WTC11 (cell line): ENCODE measurements around the gene MEPCE.

Experiments used
- ATF2 ChIP-seq: sonication (generic); formaldehyde crosslinking; IDR thresholded peaks from 2 replicates; pipeline ENCODE4 v1.8.1; 2022; ENCODE audit warnings: low read depth, missing genetic modification reagents, borderline replicate concordance
- CREB1 ChIP-seq: sonication (generic); formaldehyde crosslinking; IDR thresholded peaks from 2 replicates; pipeline ENCODE4 v1.8.0; 2023; ENCODE audit warnings: mild to moderate bottlenecking, missing genetic modification reagents
- CTCF ChIP-seq: fragments of 200-600 bp; IDR thresholded peaks from 2 replicates; pipeline ENCODE4 v1.8.0; 2022; ENCODE audit warnings: antibody characterized with exemption
- ETV6 ChIP-seq: sonication (generic); formaldehyde crosslinking; IDR thresholded peaks from 2 replicates; pipeline ENCODE4 v1.8.1; 2022; ENCODE audit warnings: mild to moderate bottlenecking, missing genetic modification reagents
- JUN ChIP-seq: sonication (generic); formaldehyde crosslinking; IDR thresholded peaks from 2 replicates; pipeline ENCODE4 v1.8.0; 2023; ENCODE audit warnings: mild to moderate bottlenecking, missing genetic modification reagents
- MLX ChIP-seq: sonication (generic); formaldehyde crosslinking; IDR thresholded peaks from 2 replicates; pipeline ENCODE4 v1.8.1; 2023; ENCODE audit warnings: mild to moderate bottlenecking, missing genetic modification reagents, moderate library complexity
- MXD4 ChIP-seq: fragments of 250-450 bp; sonication (Bioruptor Pico); IDR thresholded peaks from 2 replicates; pipeline ENCODE4 v1.8.0; 2021; ENCODE audit warnings: mild to moderate bottlenecking, moderate library complexity, borderline replicate concordance
- TP53 ChIP-seq: sonication (generic); formaldehyde crosslinking; IDR thresholded peaks from 2 replicates; pipeline ENCODE4 v1.8.1; 2023; ENCODE audit warnings: mild to moderate bottlenecking, missing genetic modification reagents
- ZNF232 ChIP-seq: sonication (generic); formaldehyde crosslinking; IDR thresholded peaks from 2 replicates; pipeline ENCODE4 v1.8.0; 2022; ENCODE audit warnings: mild to moderate bottlenecking, missing genetic modification reagents
- TF ChIP-seq, protein P1 (sequence below): sonication (generic); formaldehyde crosslinking; IDR thresholded peaks from 2 replicates; pipeline ENCODE4 v1.8.0; 2022; ENCODE audit warnings: mild to moderate bottlenecking, missing genetic modification reagents
- TF ChIP-seq, protein P2 (sequence below): sonication (generic); formaldehyde crosslinking; conservative IDR thresholded peaks from 2 replicates; pipeline ENCODE4 v1.8.1; 2022; ENCODE audit warnings: mild to moderate bottlenecking, missing genetic modification reagents

- TF ChIP-seq ATF2 (CRISPR knock-in tag) (no peak), JUN (no peak), CREB1 (CRISPR knock-in tag) (no peak), CTCF (no peak), ZNF232 (CRISPR knock-in tag) (no peak), ETV6 (CRISPR knock-in tag) (no peak), TP53 (no peak), MXD4 (no peak), MLX (CRISPR knock-in tag) (no peak)
- TF ChIP-seq, protein P1, sequence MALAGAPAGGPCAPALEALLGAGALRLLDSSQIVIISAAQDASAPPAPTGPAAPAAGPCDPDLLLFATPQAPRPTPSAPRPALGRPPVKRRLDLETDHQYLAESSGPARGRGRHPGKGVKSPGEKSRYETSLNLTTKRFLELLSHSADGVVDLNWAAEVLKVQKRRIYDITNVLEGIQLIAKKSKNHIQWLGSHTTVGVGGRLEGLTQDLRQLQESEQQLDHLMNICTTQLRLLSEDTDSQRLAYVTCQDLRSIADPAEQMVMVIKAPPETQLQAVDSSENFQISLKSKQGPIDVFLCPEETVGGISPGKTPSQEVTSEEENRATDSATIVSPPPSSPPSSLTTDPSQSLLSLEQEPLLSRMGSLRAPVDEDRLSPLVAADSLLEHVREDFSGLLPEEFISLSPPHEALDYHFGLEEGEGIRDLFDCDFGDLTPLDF (CRISPR knock-in tag): no peak
- TF ChIP-seq, protein P2, sequence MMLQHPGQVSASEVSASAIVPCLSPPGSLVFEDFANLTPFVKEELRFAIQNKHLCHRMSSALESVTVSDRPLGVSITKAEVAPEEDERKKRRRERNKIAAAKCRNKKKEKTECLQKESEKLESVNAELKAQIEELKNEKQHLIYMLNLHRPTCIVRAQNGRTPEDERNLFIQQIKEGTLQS (CRISPR knock-in tag): no peak
Observed at GRCh38 chr7:100400041-100400440, 29.6 kb upstream of the MEPCE start.
